Colonic mucosa (tissue), 4 donors: ENCODE data around the gene LYPD6B. TPM values are rescaled to one million over a fixed set of nuclear protein-coding genes. Genes with fewer than 3 reads are reported as not detected.

ENCODE experiments used
- DNase-seq: peaks from one replicate; pipeline ENCODE4 v3.0.0-alpha.2; 2020
- H3K27ac ChIP-seq: fragments of 200-600 bp; one replicate; pipeline ENCODE4 v1.8.0; 2021
- H3K27me3 ChIP-seq: fragments of 200-600 bp; one replicate; pipeline ENCODE4 v1.8.0; 2021
- H3K36me3 ChIP-seq: fragments of 200-600 bp; one replicate; pipeline ENCODE4 v1.8.0; 2021
- H3K4me1 ChIP-seq: fragments of 200-600 bp; one replicate; pipeline ENCODE4 v1.8.0; 2021; ENCODE audit warnings: mild to moderate bottlenecking
- H3K4me3 ChIP-seq: fragments of 200-600 bp; one replicate; pipeline ENCODE4 v1.8.0; 2021
- H3K9ac ChIP-seq, 2 donors: one replicate each; pipeline ENCODE4 v1.7.0; 2013; ENCODE audit warnings: control low read depth in 2 of 2, low read depth in 2 of 2, low read length in 2 of 2
- H3K9me3 ChIP-seq: fragments of 200-600 bp; one replicate; pipeline ENCODE4 v1.8.0; 2021
- intact Hi-C: fragments of 100-400 bp; cut with DNase I; formaldehyde crosslinking; loops from one replicate; pipeline ENCODE4 v1.14.1; 2022
- total RNA-seq, 2 donors: library from RNA; stranded (reverse); fragmentation: NEBNext Ultra II Directional in 1 of 2; extraction: Animal tissue kit (Norgen Biotek cat#: 25700) in 1 of 2; gene quantifications; one replicate each; pipeline ENCODE4 v1.2.1, GENCODE V29; 2021
- TF ChIP-seq, protein P1 (sequence below): fragments of 200-600 bp; IDR thresholded peaks from one replicate; pipeline ENCODE4 v1.8.0; 2022; ENCODE audit warnings: antibody characterized with exemption, mild to moderate bottlenecking
- donor health status: healthy.
- donor health status: DM: no; HTN: no; CAD: no.
- donor health status: DM: no; HTN: no; CAD: no.

The LYPD6B gene
- total RNA-seq, 2 donors from 2014 or later: 2.6 to 3.4 TPM

DNA sequence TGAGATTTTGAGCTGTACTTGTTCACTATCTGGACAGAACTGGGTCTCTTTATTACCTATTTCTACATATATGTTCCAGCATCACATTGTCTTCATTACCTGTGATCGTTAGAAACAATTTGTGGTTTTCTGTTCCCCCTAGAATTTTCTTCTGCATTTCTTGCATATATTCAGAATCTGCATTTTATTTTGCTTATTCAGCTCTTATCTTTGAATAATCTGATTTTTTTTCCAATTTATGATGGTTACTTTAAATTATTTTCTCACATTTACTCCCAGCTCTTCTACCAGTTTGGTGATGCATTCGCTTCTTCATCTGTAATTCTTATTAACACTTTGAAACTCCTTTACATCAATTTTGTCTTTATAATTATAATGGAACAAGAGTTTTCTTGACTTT lies 55.1 kb downstream of the LYPD6B start:
- H3K27me3 ChIP-seq: no peaks in the 10 kb centered on the region
- H3K4me1 ChIP-seq: no peaks in the 10 kb centered on the region
- no peak for DNase-seq
- H3K36me3 ChIP-seq: no peaks in the 10 kb centered on the region
- H3K9ac ChIP-seq: no peak overlapping the region
- no peaks in the 10 kb centered on the region for H3K9me3 ChIP-seq
- TF ChIP-seq, protein P1, sequence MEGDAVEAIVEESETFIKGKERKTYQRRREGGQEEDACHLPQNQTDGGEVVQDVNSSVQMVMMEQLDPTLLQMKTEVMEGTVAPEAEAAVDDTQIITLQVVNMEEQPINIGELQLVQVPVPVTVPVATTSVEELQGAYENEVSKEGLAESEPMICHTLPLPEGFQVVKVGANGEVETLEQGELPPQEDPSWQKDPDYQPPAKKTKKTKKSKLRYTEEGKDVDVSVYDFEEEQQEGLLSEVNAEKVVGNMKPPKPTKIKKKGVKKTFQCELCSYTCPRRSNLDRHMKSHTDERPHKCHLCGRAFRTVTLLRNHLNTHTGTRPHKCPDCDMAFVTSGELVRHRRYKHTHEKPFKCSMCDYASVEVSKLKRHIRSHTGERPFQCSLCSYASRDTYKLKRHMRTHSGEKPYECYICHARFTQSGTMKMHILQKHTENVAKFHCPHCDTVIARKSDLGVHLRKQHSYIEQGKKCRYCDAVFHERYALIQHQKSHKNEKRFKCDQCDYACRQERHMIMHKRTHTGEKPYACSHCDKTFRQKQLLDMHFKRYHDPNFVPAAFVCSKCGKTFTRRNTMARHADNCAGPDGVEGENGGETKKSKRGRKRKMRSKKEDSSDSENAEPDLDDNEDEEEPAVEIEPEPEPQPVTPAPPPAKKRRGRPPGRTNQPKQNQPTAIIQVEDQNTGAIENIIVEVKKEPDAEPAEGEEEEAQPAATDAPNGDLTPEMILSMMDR: no peak
- H3K4me3 ChIP-seq: no peak overlapping the region
- H3K27ac ChIP-seq: no peak overlapping the region
- intact Hi-C loops: no loop called here

DNA sequence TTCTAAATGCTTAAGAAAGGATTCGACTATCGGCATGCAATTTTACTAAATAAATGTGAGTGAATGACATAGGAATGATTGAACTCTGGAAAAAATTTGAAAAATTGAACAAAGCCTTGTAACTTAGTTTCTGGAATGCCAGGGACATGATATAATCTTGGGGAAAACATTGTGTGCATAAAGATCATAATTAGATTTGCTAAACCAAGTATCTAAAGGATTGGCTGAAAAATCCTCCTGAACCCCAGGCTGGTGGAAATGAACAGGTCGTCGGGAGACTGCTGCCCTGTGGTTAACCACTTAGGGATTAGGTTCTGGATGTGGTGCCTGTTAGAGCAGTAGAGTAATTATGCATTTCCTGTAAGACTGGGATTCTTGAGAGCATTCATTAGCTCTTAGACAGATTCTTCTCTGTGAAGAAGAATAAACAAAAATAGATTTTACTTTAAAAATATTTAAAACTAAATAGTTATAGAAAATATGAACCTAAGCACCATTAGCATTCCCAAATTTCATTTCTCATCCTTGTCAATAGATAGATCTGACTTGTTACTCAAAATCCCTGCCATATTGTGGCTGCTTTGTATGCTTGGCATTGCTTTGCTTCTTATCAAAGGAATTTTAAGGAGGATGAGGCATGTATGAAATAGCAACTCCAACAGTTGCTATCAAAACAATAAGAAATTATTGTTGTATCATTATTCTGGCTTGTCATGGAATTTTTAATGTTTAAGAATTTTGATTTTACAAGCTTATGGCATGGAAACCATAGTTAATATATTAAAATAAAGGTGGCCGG lies 55.9 kb downstream of the LYPD6B start:
- TF ChIP-seq, protein P1: no peak
- H3K9ac ChIP-seq: no peak overlapping the region
- H3K4me1 ChIP-seq: no peaks in the 10 kb centered on the region
- H3K9me3 ChIP-seq: no peaks in the 10 kb centered on the region
- DNase-seq: no peak
- H3K36me3 ChIP-seq: no peaks in the 10 kb centered on the region
- H3K27ac ChIP-seq: no peak overlapping the region
- H3K4me3 ChIP-seq: no peak overlapping the region
- intact Hi-C loops: no loop called here
- H3K27me3 ChIP-seq: no peaks in the 10 kb centered on the region

DNA sequence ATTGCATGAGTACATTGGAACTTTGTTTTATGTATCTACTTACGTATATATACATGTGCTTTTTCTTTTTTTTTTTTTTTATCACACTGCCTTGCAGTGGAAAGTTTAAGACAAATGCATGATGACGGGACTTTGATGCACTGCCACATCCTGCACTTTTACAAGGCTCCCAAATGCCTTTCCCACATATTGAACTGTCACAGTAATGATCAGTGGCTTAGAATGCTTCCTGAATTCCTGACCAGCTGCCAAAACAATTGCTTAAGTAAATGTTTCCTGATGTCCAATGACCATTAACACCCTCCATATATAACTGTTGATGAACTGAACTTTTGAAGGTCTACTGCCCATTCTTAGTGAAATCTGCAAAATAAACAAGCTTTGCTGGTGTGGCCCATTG lies 60.2 kb downstream of the LYPD6B start:
- intact Hi-C loops: no loop called here
- Histone ChIP-seq H3K9me3 (no peaks in the 10 kb centered on the region), H3K4me3 (no peak overlapping the region), H3K27ac (no peak overlapping the region), H3K27me3 (no peaks in the 10 kb centered on the region), H3K4me1 (no peaks in the 10 kb centered on the region), H3K9ac (no peak overlapping the region), H3K36me3 (no peaks in the 10 kb centered on the region)
- no peak for DNase-seq
- TF ChIP-seq, protein P1: no peak

DNA sequence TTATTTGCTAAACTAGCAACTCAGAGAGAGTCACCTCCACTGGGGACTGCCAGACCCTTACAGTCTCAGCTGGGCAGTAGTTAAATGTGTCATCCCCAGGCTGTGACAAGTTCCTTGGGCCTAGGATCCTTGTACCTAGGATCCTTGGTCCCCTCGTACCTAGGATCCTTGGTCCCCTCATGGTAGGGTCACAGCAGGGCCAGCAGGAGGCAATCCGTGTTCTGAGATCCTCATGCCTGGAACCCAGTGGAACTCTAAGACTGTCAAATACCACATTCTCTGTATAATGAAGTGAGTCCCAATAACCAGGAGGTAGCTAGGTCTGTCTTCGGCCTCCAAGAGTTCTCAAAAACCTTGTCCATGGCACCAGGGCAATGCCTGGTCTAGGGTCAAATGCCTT lies 60.8 kb downstream of the LYPD6B start:
- no peaks in the 10 kb centered on the region for H3K9me3 ChIP-seq
- H3K36me3 ChIP-seq: no peaks in the 10 kb centered on the region
- no peaks in the 10 kb centered on the region for H3K4me1 ChIP-seq
- intact Hi-C loops: no loop called here
- H3K9ac ChIP-seq: no peak overlapping the region
- TF ChIP-seq, protein P1: no peak
- no peak overlapping the region for H3K27ac ChIP-seq
- no peaks in the 10 kb centered on the region for H3K27me3 ChIP-seq
- no peak for DNase-seq
- no peak overlapping the region for H3K4me3 ChIP-seq

DNA sequence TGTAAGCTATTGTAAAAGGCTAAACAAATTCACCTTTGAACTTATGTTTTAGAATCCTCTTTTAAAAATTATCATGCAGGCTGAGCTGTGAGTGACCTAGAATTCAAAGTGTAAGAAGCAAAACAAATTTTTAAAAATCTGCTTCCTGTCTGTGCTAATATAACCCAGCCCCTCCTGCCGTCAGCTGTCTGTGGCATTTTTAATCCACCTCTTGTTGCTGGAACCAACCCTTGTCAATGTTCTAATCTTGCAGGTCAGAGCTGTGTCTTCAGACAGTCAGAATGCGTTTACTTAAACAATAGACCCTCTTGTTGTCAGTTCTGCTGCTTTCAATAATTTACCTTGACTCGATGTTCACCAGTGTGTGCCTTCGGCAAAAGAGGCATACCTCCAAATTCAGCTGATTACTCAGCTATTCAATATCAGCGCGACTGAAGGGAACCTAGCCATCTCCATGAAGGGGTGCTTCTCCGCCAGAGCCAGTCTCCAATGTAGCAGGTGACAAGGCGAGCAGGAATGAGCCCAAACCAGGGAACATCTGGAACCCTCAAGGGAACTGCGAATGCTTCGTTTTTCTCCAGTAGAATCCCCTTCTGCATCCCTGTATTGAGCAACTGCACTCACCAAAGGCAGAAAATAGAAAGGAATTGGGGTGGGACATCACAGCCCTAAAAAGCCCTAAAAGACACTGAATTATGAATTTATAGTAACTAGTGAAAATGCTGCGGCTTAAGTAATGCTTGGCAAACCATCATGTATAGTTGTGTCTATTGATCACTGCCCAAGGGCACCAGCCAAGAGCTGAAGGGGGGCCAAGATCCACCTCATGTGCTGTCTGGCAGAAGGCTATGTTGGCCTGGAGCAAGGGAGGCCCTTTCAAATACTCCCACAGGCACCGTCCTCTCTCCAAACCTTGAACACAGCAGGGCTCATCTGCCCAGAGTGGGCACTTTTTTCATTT lies 62.5 kb downstream of the LYPD6B start:
- TF ChIP-seq, protein P1: no peak
- Histone ChIP-seq H3K27ac (no peak overlapping the region), H3K27me3 (no peaks in the 10 kb centered on the region), H3K4me1 (no peaks in the 10 kb centered on the region), H3K4me3 (no peak overlapping the region), H3K9me3 (no peaks in the 10 kb centered on the region), H3K9ac (no peak overlapping the region), H3K36me3 (no peaks in the 10 kb centered on the region)
- intact Hi-C loops: no loop called here
- DNase-seq: no peak
